Activated CD8-positive, alpha-beta memory T cell treated with anti-CD3 and anti-CD28 coated beads for 24 hours (primary cell): ENCODE results near the gene FUT7.

Experiments used
- DNase-seq: peaks from one replicate; pipeline ENCODE4 v3.0.0-alpha.2; 2020

The FUT7 gene

DNA sequence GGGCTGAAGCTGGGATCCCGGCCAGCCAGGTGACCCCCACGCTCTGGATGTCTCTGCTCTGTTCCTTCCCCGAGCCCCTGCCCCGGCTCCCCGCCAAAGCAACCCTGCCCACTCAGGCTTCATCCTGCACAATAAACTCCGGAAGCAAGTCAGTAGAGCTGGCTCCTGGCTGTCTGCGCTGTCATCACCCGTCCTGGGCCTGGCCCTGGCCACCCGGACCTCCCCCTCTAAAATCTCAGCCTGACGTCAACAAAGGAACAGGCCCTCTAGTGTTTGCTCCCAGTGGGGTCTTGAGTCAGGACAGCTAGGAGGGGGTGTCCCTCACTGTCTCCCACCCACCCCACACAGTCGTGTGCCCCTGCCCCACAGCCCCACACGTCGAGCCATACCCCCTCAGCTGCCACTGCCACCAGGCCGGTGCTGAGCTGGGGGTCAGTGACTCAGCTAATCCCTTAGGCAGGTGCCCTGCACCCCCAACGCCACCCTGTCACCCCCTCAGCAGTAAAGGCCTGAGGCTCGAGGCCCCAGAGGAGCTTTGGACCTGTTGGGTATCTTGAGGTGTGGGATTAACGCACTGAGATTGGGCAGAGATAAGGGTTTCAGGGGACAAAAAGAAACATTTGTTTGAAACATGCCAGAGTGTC, 50.2 kb downstream of the FUT7 start:
- no peak for DNase-seq

DNA sequence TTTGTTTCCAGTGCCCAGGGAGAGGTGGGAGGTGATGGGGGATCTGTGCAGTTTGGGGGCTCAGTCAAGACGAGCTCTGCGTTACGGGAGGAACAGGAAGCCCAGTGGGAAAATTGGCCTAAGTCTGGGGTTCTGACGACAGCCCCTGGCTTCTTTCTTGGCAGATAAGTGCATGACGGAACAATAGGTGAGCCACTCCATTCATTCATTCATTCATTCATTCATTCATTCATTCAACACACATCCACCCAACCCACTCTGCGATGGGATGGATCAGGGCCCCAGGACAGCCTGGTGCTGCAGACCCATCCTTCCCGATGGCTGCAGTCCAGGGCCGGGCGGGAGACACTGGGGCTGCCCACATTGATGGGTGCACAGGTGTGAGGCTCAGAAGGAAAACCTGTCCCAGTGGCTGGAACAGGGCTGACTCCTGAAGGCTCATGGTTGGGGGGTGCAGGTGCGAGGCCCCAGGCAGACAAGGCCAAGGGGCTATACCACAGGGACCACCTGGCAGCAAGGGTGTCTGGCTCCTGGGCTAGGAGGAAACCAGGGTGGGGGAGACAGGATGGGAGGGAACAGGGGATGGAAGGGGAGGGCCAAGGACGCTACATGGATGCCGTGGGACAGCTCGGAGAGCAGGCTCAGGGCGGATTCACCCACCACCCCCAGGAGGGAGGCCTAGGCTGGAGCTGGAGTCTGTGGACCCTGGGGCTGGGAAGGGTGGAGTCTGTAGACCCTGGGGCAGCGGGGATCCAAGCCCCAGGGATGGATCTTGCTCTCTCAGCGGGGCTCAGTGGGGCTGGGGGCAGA, 51.0 kb downstream of the FUT7 start:
- no peak for DNase-seq
